Measurements from ENCODE around the gene PM20D1. TPM values are rescaled to one million over a fixed set of nuclear protein-coding genes. Genes with fewer than 3 reads are reported as not detected.
A peak's percentile ranks its signal among the peaks of the same experiment; 100 is the strongest.

PM20D1 gene
- total and polyA plus RNA-seq, 10 of the 15 experiments (the other 5 are each of a cell fraction or from before 2014, with no cell fraction given): not detected

DNA sequence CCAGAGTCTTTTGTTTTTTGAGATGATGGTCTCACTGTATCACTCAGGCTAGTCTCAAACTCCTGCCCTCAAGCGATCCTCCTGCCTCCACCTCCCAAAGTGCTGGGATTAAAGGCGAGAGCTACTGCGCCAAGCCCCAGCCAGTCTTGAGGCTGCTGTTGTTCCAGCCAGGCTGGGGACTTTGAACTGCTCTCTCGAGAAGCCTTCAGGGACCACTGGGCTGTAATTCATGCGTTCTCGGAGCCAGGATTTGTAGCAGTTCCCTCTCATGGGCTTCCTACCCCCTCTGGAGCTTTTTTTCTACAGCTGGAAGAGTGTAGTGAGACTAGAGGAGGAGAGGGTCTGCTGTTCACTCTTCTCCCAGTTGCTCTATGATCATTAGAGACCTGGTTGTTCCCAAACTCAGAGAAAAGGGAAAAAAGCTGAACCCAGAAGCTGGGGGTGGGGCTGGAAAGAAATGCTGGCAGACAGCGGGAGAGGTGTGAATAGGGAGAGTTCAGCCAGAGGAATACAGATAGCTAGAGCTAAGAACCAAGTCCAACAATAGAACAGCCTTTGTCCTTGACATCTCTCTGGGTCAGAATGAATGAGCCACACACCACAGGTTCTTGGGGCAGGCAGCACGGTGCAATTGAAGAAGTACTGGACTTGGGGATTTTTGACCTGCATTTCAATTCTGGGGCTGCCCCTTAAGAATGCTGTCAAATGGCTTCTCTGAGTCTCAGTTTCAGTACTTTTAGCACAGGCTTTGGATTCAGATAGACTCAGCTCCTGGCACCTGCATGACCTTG lies 23.7 kb downstream of the PM20D1 start:
- CTCF ChIA-PET: interaction anchor here (0.6 to 3.6 kb wide), 9 partner anchors 10 to 151 kb away, joined by 3 to 17 read pairs (median 3); no protein-coding TSS in a partner anchor
- RAD21 ChIA-PET (ENCODE audit: unreplicated experiment): interaction anchor here (1.0 to 1.5 kb wide), 3 partner anchors 91 to 167 kb away, joined by 3 to 5 read pairs (median 4); no protein-coding TSS in a partner anchor
- H3K36me3 ChIP-seq (ENCODE audit: control insufficient read depth in 2 of 2, insufficient read depth in 2 of 2, low read length in 1 of 2): no peaks in the 10 kb centered on the region
- H3K9me3 ChIP-seq (replicated peaks; ENCODE audit: control insufficient read depth, insufficient read depth, low read length): peaks cover 6% of the 10 kb centered on the region; the same call in 2 of the 3 replicates
- H4K20me1 ChIP-seq (ENCODE audit: control insufficient read depth, insufficient read depth): no peaks in the 10 kb centered on the region
- intact Hi-C loops (cut with micrococcal nuclease; ENCODE audit: unreplicated experiment) (no loop called here), in situ Hi-C loops (cut with MboI) (no loop called here)
- no peak overlapping the region for H3K9ac ChIP-seq (ENCODE audit: control insufficient read depth, insufficient read depth, low read length)
- H3K27ac ChIP-seq (ENCODE audit: control insufficient read depth, insufficient read depth): no peak overlapping the region
- no peaks in the 10 kb centered on the region for H3K79me2 ChIP-seq (ENCODE audit: control insufficient read depth, insufficient read depth, low read length)
- FAIRE-seq (no peak), ATAC-seq (peak; percentile 89), DNase-seq (ENCODE audit: low read depth, low spot score) (no peak)
- BruUV-seq (replicated peaks): no TSS peak
- no peaks in the 10 kb centered on the region; the same call in 1 of the 2 replicates for H3K4me1 ChIP-seq (ENCODE audit: control insufficient read depth, insufficient read depth, low read length)
- peaks cover 0 to 2% of the 10 kb centered on the region in 2 experiments; a peak in 2 of 4 replicates for H3K27me3 ChIP-seq (replicated peaks in 1 of 2; ENCODE audit: control insufficient read depth in 2 of 2, insufficient read depth in 2 of 2, low read length in 1 of 2)
- H3K4me3 ChIP-seq: no peak overlapping the region
- TF ChIP-seq RFX5 (IDR thresholded peaks at IDR 0.05; ENCODE audit: low read depth, low read length): no peak
- TF ChIP-seq CREM (IDR thresholded peaks at IDR 0.05; ENCODE audit: low read depth): no peak
- TF ChIP-seq ZNF24 (IDR thresholded peaks at IDR 0.05): no peak
- TF ChIP-seq, protein P1, sequence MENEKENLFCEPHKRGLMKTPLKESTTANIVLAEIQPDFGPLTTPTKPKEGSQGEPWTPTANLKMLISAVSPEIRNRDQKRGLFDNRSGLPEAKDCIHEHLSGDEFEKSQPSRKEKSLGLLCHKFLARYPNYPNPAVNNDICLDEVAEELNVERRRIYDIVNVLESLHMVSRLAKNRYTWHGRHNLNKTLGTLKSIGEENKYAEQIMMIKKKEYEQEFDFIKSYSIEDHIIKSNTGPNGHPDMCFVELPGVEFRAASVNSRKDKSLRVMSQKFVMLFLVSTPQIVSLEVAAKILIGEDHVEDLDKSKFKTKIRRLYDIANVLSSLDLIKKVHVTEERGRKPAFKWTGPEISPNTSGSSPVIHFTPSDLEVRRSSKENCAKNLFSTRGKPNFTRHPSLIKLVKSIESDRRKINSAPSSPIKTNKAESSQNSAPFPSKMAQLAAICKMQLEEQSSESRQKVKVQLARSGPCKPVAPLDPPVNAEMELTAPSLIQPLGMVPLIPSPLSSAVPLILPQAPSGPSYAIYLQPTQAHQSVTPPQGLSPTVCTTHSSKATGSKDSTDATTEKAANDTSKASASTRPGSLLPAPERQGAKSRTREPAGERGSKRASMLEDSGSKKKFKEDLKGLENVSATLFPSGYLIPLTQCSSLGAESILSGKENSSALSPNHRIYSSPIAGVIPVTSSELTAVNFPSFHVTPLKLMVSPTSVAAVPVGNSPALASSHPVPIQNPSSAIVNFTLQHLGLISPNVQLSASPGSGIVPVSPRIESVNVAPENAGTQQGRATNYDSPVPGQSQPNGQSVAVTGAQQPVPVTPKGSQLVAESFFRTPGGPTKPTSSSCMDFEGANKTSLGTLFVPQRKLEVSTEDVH (IDR thresholded peaks at IDR 0.05; ENCODE audit: low read depth, partially characterized antibody): no peak
- 0 out of 2 replicates have a peak, but pooled peaks have one; percentile 31 for TF ChIP-seq NR2F1 (conservative IDR thresholded peaks at IDR 0.05)
- TF ChIP-seq, protein P2, sequence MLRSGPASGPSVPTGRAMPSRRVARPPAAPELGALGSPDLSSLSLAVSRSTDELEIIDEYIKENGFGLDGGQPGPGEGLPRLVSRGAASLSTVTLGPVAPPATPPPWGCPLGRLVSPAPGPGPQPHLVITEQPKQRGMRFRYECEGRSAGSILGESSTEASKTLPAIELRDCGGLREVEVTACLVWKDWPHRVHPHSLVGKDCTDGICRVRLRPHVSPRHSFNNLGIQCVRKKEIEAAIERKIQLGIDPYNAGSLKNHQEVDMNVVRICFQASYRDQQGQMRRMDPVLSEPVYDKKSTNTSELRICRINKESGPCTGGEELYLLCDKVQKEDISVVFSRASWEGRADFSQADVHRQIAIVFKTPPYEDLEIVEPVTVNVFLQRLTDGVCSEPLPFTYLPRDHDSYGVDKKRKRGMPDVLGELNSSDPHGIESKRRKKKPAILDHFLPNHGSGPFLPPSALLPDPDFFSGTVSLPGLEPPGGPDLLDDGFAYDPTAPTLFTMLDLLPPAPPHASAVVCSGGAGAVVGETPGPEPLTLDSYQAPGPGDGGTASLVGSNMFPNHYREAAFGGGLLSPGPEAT (IDR thresholded peaks at IDR 0.05; ENCODE audit: low read depth): peak; percentile 44; the same call in 1 of the 2 replicates
- 0 out of 2 replicates have a peak, but pooled peaks have one; percentile 20 for TF ChIP-seq IKZF1 (conservative IDR thresholded peaks at IDR 0.05)
- SMC1A ChIA-PET (ENCODE audit: uncharacterized antibody, unreplicated experiment): interaction anchor here (0.6 to 1.9 kb wide), 6 partner anchors 10 to 113 kb away, joined by 3 to 7 read pairs (median 3); no protein-coding TSS in a partner anchor
- H2AFZ ChIP-seq (ENCODE audit: control insufficient read depth, low read depth, low read length): no peak overlapping the region
- POLR2A ChIA-PET: interaction anchor here (0.5 to 1.7 kb wide), 3 partner anchors 12 to 54 kb away, joined by 3 to 7 read pairs (median 4); no protein-coding TSS in a partner anchor
- WGBS (ENCODE audit: insufficient coverage, insufficient replicate concordance, low lambda C conversion rate, missing lambda C conversion rate): 58% methylated on average over 8 of the region's 8 CpGs
- H3K4me2 ChIP-seq (ENCODE audit: control insufficient read depth, insufficient read depth): no peak overlapping the region
